OCI-LY1 (cell line): Measurements from ENCODE around the gene ZNF141.

ENCODE experiments used
- H2AFZ ChIP-seq: fragments of 200-600 bp; sonication (generic), shearing (Covaris generic); 2 replicates; pipeline ENCODE4 v1.6.0; 2014; ENCODE audit warnings: antibody characterized with exemption, mild to moderate bottlenecking, low read length
- H3F3A ChIP-seq: fragments of 200-600 bp; sonication (generic), shearing (Covaris generic); 2 replicates; pipeline ENCODE4 v1.6.0; 2014; ENCODE audit warnings: mild to moderate bottlenecking, antibody characterized with exemption, low read length, moderate library complexity; ENCODE audit not compliant: insufficient read depth
- H3K27ac ChIP-seq: fragments of 200-600 bp; sonication (generic); 2 replicates; pipeline ENCODE4 v1.5.1; 2014; ENCODE audit warnings: low read length, mixed run types, mild to moderate bottlenecking, low read depth; ENCODE audit not compliant: poor library complexity, severe bottlenecking
- H3K27me3 ChIP-seq: fragments of 200-600 bp; sonication (generic); 2 replicates; pipeline ENCODE4 v1.6.0; 2014; ENCODE audit warnings: antibody characterized with exemption, mild to moderate bottlenecking, low read length, moderate library complexity; ENCODE audit not compliant: insufficient read depth
- H3K36me3 ChIP-seq: fragments of 200-600 bp; sonication (generic); 2 replicates; pipeline ENCODE4 v1.6.1; 2014; ENCODE audit warnings: mild to moderate bottlenecking, antibody characterized with exemption, low read length, moderate library complexity, mixed read lengths; ENCODE audit not compliant: insufficient read depth
- H3K4me1 ChIP-seq: fragments of 200-600 bp; sonication (generic); 2 replicates; pipeline ENCODE4 v1.5.1; 2014; ENCODE audit warnings: mild to moderate bottlenecking, low read length, moderate library complexity; ENCODE audit not compliant: insufficient read depth, severe bottlenecking
- H3K4me2 ChIP-seq: fragments of 200-600 bp; sonication (generic), shearing (Covaris generic); 2 replicates; pipeline ENCODE4 v1.6.1; 2014; ENCODE audit warnings: low read length
- H3K4me3 ChIP-seq: fragments of 200-600 bp; sonication (generic); 2 replicates; pipeline ENCODE4 v1.5.1; 2014; ENCODE audit warnings: low read length, low read depth, mild to moderate bottlenecking, mixed read lengths; ENCODE audit not compliant: poor library complexity, severe bottlenecking
- H3K79me2 ChIP-seq: fragments of 200-600 bp; shearing (Covaris generic); 2 replicates; pipeline ENCODE4 v1.6.1; 2016; ENCODE audit warnings: mixed run types, low read length, mixed read lengths; ENCODE audit not compliant: insufficient read depth
- H3K9ac ChIP-seq: fragments of 200-600 bp; sonication (generic), shearing (Covaris generic); 2 replicates; pipeline ENCODE4 v1.6.1; 2014; ENCODE audit warnings: mild to moderate bottlenecking, low read length, mixed read lengths
- H3K9me2 ChIP-seq: fragments of 200-600 bp; sonication (generic), shearing (Covaris generic); 2 replicates; pipeline ENCODE4 v1.6.1; 2014; ENCODE audit warnings: low read depth, mild to moderate bottlenecking, low read length, mixed read lengths
- H3K9me3 ChIP-seq: fragments of 200-600 bp; shearing (Covaris generic); 2 replicates; pipeline ENCODE4 v1.6.1; 2014; ENCODE audit warnings: low read length, mixed read lengths
- H4K20me1 ChIP-seq: fragments of 200-600 bp; sonication (generic), shearing (Covaris generic); 2 replicates; pipeline ENCODE4 v1.6.0; 2016; ENCODE audit warnings: mild to moderate bottlenecking, low read length; ENCODE audit not compliant: insufficient read depth
- CTCF ChIP-seq: fragments of 200-600 bp; sonication (generic), shearing (Covaris generic); IDR thresholded peaks from 2 replicates; pipeline ENCODE4 v1.5.1; 2017; ENCODE audit warnings: mild to moderate bottlenecking, antibody characterized with exemption, low read length, moderate library complexity, mixed read lengths
- EZH2 ChIP-seq: fragments of 200-600 bp; sonication (generic), shearing (Covaris generic); IDR thresholded peaks from 2 replicates; pipeline ENCODE4 v1.8.0; 2017; ENCODE audit warnings: borderline replicate concordance, mixed run types, mild to moderate bottlenecking, antibody characterized with exemption, low read length, moderate library complexity, mixed read lengths

The ZNF141 gene

GRCh38 chr4:337143-337931, at the start of gene ZNF141:
Gene ZNF141 (plus strand): TSS chr4:337814. CDS start chr4:337984, 170 bp downstream.
- peak within 1 kb of the TSS; percentile 87 for H3K27ac ChIP-seq
- no peaks in the 10 kb centered on the region for H3K27me3 ChIP-seq
- H4K20me1 ChIP-seq = no peaks in the 10 kb centered on the region
- TF ChIP-seq EZH2 (no peak), CTCF (no peak)
- H3K4me3 ChIP-seq = peak within 1 kb of the TSS; percentile 98
- peaks cover 43% of the 10 kb centered on the region for H3K79me2 ChIP-seq
- H3K4me2 ChIP-seq = peak within 1 kb of the TSS; percentile 98
- peaks cover 43% of the 10 kb centered on the region for H3K36me3 ChIP-seq
- H3K9ac ChIP-seq = peak within 1 kb of the TSS; percentile 97
- no peaks in the 10 kb centered on the region for H3K9me2 ChIP-seq
- H3K4me1 ChIP-seq = peaks cover 19% of the 10 kb centered on the region
- no peak within 1 kb of the TSS for H2AFZ ChIP-seq
- H3K9me3 ChIP-seq = peaks cover 11% of the 10 kb centered on the region; the same call in 1 of the 2 replicates
- no peaks in the 10 kb centered on the region for H3F3A ChIP-seq

GRCh38 chr4:288891-289290, 48.7 kb upstream of the ZNF141 start:
- no peak overlapping the region for H3K27ac ChIP-seq
- TF ChIP-seq EZH2 (no peak), CTCF (no peak)
- H2AFZ ChIP-seq = no peak overlapping the region
- H4K20me1 ChIP-seq = no peaks in the 10 kb centered on the region
- no peak overlapping the region for H3K4me2 ChIP-seq
- no peaks in the 10 kb centered on the region for H3F3A ChIP-seq
- no peaks in the 10 kb centered on the region for H3K9me2 ChIP-seq
- H3K9ac ChIP-seq = no peak overlapping the region
- no peaks in the 10 kb centered on the region for H3K27me3 ChIP-seq
- H3K79me2 ChIP-seq = no peaks in the 10 kb centered on the region
- no peak overlapping the region for H3K4me3 ChIP-seq
- no peaks in the 10 kb centered on the region for H3K9me3 ChIP-seq
- no peaks in the 10 kb centered on the region for H3K4me1 ChIP-seq
- no peaks in the 10 kb centered on the region for H3K36me3 ChIP-seq

- no peak for TF ChIP-seq CTCF
- TF ChIP-seq EZH2 = no peak
- Histone ChIP-seq H3K9ac (no peak overlapping the region), H3K4me3 (no peak overlapping the region), H4K20me1 (no peaks in the 10 kb centered on the region), H3K4me1 (no peaks in the 10 kb centered on the region), H2AFZ (no peak overlapping the region), H3K36me3 (no peaks in the 10 kb centered on the region), H3K27ac (no peak overlapping the region), H3K79me2 (no peaks in the 10 kb centered on the region), H3K9me2 (no peaks in the 10 kb centered on the region), H3K9me3 (no peaks in the 10 kb centered on the region), H3K4me2 (no peak overlapping the region), H3F3A (no peaks in the 10 kb centered on the region), H3K27me3 (no peaks in the 10 kb centered on the region)
These were observed 42.9 kb upstream of the ZNF141 start for GRCh38 chr4:294732-295131.
